GM19023 (cell line): ENCODE measurements around the gene C16orf54.
"Not testable (repeated sequence)": the region's sequence is repeated elsewhere in the genome, so short reads cannot be mapped to it uniquely, and the experiment has no call there.

ENCODE experiments used
- ATAC-seq: cut with Tn5 transposase; IDR thresholded peaks from one replicate; pipeline ENCODE4 v1.9.1; 2021; ENCODE audit warnings: mild to moderate bottlenecking, moderate library complexity; ENCODE audit not compliant: unreplicated experiment

C16orf54 gene

DNA sequence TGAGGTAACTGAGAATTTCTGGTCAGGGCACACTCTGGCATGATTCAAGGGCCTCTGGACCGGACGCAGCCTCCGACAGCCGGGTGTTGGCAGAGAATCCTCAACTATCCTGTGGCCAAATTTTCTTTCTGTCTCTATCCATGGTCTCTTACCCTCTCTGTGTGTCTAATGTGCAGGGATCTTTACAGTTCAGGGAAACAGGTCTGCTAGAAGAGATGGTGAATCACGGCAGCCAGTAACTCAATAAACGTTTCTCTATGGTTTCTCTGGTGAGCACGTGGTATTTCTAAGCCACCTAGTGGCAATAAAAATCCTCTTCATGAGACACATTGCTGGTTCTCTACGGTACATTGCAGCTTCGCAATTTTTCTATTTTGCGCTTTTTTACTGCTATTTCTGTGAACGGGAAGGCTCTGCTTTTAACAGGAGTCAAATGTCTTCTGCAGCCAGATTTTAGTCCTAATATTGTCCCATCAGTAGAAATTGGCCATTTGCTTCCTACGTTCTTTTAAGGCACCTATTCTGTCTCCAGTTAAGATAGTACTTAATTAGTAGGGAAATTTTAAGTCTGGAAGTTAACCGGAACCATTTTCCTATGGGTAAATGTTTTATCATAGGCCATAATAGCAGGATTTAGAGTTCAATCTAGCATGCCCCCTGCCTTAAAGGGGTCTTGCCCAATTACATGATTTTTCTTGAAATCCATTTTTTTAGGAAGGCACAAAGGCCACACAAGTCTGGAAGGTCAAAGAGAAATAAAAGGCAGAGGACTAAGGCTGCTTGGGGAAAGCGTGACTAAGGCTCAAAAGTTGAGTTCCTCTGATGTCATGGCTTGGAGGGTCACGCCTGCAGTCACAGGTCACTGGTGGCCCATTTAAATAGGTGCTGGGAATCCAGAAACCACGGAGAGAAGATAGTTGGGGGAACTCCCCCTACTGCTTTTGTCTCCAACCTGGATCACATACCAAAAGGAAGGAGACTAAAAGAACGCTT, 35.3 kb downstream of the C16orf54 start:
- no peak for ATAC-seq

DNA sequence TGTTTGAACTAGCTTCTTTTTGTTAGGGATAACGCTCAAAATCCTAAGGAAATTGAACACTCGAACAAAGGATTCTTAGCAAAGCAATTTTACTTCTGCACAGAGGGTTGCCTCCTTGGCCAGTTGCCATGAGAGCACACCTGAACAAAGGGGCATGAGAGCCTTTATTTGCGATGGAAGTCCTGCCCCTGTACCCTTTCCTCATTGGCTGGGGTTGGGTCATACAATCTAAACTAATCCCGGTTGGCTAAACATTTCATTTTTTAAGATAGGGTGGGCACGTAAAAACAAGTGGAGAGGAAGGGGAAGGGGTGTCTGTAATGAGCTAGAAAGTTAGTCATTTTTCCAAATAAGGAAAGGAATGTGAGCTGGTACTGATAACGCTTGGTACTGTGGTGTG, 36.1 kb downstream of the C16orf54 start:
- ATAC-seq: not testable (repeated sequence)

DNA sequence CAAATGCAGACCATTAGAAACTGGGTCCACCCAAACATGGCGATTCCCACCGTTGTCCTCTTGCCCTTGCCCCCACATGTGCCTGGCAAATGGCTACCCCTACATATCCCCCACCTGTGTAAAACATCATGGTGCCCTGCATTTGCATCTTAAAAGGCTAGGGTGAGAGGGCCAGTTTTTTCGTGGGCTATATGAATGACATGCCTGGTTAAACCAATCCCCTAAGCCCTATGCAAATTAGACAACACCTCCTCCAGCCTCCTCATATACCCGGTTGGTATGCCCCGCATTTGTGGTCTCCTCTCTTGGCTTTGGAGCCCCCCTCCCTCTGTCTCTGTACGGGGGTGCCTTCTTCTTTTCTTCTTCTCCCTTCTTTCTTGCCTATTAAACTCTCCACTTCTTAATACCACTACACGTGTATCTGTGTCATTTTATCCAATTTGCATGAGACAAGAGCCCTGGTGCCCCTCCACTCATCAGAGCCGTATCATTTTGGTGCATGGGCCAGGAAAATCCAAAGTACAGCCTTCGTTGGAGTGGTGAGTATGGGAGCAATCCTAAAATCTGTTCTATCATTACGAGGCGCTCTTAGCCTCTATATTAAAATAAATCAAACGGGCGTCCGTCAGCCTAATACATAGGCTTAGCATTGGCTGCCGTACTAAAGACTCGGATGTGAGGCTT, 36.7 kb downstream of the C16orf54 start:
- no peak for ATAC-seq

GRCh38 chr16:29707160-29707559, 38.6 kb downstream of the C16orf54 start:
- not testable (repeated sequence) for ATAC-seq

DNA sequence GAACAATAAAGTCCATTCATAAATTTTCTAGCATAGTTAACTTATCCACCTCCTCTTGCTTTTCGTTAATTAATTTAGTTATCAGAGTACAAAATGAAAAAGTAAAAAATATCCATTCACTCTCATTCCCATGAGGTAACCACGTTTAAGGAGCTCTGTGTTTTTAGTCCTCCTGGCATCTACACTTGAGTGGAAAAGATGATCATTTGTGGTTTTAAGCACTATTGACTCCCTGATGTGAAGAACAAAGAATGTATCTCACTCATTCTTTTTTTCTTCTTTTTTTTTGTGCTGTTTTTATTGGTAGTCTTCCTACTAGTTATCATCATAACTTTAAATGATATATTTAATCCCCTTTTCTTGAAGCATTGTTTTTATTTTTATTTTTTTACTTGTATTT, 40.8 kb downstream of the C16orf54 start:
- ATAC-seq: no peak

DNA sequence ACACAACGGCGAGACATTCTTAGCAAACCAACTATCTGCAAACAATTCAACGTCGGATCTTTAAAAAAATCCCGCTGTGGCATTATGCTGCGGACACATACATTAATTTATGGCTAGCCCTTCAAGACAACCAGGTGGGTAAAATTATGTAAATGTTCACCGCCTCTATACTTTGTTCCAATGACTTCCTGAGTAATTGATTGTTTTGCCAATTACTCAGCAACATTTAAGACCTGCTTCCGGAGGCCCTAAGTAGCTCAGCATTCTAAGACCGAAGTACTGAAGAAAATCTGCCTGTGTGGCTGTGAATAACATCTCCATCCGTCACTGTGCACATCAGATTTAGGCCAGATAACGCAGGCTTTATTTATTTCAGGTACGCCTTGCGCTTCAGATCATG, 43.5 kb downstream of the C16orf54 start:
- ATAC-seq: peak; percentile 16

DNA sequence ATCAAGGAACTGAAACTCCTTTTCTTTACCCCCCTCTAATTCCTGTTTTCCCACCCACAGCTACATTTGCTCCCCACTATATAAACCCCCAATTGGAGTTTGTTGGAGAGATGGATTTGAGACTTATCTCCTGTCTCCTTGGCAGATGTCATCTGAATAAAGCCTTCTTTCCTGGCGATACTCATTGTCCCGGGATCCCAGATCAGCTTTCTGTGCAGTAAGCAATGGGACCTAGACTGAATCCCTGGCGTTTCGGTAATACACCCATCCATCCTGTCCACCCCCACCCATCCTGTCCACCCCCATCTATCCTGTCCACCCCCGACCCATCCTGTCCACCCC, 44.6 kb downstream of the C16orf54 start:
- ATAC-seq: no peak

GRCh38 chr16:29700253-29700987, 45.4 kb downstream of the C16orf54 start:
- no peak for ATAC-seq

- ATAC-seq: no peak
These were observed 46.2 kb downstream of the C16orf54 start for GRCh38 chr16:29699324-29700219.

GRCh38 chr16:29698484-29699323, 47.1 kb downstream of the C16orf54 start:
- no peak for ATAC-seq

DNA sequence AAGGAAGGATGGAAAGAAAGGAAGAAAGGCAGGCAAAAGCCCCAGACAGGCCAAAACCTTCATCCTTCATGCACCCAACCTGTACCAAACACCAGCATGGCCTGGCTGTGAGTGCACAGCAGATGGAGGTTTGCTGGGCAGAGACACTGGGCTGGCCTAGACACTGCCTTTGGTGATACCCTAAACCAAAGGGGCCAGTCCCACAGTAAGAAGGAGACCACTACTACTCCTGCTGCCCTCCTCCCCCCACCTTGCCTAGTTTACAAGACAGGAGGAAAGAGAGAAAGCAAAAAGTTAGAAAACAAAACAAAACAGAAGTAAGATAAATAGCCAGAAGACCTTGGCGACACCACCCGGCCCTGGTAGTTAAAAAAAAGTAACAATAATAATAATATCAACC, 47.7 kb downstream of the C16orf54 start:
- no peak for ATAC-seq

GRCh38 chr16:29697391-29697790, 48.4 kb downstream of the C16orf54 start:
- no peak for ATAC-seq

GRCh38 chr16:29696881-29697331, 48.9 kb downstream of the C16orf54 start:
- no peak for ATAC-seq

DNA sequence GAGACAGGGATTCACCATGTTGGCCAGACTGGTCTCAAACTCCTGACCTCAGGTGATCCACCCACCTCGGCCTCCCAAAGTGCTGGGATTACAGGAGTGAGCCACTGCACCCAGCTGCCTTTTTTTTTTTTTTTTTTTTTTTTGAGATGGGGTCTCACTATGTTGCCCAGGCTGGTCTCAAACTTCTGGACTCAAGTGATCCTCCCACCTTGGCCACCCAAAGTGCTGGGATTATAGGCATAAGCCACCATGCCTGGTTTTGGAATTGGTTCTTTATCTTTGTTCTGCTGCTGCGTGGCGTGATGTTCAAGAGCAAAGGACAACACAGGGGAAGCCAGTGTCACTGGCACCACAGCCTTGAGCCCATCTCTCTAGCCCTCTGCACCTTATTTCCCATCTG, 50.1 kb downstream of the C16orf54 start:
- ATAC-seq: not testable (repeated sequence)

GRCh38 chr16:29694384-29695195, 51.2 kb downstream of the C16orf54 start:
- ATAC-seq: no peak

DNA sequence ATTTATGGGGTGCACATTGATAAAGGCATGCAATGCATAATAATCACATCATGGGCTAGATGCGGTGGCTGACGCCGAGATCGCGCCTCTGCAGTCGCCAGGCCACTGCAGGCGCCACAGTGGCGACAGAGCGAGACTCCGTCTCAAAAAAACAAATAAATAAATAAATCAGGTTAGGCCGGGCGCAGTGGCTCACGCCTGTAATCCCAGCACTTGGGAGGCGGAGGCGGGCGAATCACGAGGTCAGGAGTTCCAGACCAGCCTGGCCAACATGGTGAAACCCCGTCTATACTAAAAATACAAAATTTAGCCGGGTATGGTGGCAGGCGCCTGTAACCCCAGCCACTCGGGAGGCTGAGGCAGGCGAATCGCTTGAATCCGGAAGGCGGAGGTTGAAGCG, 53.2 kb downstream of the C16orf54 start:
- ATAC-seq: not testable (repeated sequence)
